Measurements from ENCODE around the gene NELL1. TPM values are rescaled to one million over a fixed set of nuclear protein-coding genes. Genes with fewer than 3 reads are reported as not detected.

The NELL1 gene
- polyA plus RNA-seq, 12 donors = 2.5 to 9.1 (median 5.6) TPM; not detected in 1

DNA sequence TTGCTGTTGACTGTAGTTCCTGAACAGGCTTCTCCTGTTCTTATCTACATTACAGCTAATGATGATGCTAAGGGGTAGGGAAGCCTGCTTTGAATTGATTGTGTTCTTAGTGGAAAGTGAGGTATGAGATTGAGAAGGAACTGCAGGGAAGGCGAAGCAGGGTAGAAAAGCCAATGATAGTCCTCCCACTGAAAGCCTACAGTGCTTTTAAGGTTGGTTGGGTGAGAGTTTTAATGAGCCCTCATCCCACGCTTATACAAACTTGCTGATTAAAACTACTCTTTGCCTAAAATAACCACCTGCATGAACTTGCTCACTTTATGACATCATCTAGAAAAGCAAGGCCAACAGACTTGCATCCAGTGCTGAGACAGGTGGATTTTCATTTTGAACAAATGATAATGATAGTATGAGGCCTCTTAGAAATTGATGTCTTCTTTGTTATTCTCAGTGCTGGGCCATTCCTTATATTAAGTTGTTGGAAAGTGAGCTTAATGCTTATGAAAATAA is 891.1 kb downstream of the NELL1 start:
- DNase-seq = no peak

DNA sequence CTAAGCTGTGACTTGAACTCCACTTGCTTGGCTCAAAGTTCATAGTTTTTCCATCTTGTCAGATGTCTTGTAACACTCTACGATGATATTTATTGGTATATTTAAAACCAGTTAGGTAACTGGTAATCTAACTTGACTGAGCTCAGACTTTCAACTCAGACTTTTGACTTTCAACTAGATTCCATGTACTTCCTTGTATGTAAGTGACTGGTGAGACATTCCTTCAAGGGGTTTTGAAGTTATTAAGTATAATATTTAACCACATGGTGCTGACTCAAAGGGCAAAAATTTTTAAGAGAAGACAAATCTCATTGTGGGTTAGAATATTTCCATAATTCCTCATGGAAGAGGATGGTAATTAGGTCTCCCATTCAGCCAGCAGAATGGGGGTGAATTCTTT is 892.2 kb downstream of the NELL1 start:
- DNase-seq = no peak

DNA sequence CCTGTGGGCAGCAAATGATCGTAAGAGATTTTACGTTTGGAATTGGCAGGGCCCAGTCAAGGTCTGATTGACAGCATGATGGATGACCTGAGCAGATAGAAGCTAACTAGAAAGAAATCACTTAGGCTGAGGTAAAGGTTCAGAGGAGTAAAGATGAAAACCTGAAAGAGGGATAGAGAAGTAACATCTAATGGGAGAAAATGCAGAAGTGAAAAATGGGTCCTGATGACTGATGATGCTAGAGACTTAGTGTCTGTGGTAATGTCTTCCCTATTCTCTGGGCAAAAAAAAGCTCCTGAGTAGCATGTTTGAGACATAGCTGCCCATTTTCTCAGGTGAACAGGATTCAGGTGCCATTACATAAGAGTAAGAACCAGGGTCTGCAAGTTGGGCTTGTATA is 894.7 kb downstream of the NELL1 start:
- DNase-seq = no peak

DNA sequence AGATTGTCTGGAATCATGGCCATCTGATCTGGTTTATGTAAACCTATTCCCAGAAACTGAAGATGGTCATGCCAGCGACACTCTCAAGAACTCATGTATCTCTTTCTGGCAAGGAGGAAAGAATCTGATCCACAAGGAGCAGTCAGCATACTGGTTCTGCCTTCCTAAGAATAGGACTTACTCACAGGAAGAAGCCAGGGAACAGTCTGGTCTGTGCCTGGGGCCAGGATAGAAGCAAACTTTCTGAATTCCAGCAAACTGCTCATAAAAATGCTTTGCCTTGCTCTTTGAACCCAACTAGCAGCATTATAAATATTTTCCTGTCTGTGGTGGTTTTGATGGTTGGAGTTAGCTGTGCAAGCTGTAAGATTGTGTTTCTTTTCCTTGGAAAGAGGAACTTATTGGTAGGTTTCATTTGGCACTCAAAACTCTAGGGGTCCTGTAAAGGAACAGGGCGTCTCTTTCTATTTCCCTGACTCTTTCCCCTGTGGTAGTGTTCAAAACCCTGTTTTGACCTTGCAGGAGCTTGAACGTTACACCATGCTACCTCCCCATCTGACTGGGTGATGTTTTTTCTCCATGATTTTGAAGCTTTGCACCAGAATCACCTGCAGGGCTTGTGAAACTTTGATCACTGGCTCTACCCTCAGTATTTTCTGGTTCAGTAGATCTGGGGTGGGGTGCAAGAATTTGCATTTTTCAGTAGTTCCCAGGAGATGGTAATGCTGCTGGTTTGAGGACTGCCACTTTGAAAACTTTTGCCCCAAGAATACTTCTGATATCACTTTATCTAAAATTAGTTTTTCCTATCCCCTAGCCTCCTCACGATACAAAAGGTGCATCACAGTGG is 895.7 kb downstream of the NELL1 start:
- DNase-seq = no peak

DNA sequence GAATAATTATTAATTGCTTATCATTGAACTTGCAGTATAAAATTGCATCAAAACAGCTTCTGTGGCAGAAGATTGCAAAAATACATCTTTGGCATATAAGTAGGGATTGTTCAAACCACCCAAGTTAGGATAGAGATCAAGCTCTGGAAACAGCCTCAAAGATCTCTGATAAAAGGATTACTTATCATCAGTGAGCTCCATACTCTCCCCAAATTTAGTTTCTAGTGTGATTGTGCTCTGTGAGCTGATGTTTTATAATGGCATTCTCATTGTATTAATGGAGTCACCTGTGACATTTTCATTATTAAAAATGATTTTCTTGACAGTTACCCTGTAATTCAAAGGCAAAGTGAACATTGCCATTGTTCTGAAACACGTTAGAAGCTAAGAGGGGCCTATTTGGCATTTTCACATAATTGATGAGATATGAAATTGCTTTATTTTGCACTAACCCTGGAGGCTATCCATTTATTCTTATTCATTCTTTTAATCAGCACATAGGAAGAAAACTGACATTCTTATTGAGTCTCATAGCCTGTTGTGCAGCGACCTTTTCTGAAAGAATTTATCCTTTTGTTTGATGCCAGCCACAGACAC is 897.2 kb downstream of the NELL1 start:
- DNase-seq = no peak

DNA sequence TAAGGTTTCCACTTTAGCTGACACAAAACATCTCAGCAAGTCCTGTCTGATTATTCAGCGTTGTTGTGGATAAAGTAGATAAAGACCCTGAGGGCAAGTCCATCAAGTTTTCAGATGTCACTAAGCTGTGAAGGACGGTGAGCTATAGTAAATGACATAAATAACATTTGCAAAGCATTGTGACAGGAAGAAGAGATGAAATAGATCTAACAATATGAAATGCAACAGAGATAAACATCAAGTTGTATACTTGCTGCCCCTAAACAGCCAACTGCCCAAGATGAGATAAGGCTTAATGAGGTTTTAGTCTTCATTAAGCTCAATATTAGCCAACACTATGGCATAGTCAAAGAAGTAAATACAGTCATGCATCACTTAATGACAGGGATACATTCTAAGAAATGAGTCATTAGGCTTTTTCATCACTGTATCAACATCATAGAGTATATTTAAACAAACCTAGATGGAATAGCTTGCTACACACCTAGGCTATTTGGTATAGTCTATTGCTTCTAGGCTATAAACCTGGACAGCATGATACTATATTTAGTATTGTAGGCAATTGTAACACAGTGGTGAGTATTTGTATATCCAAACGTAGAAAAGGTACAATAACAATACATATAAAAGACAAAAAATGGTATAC is 898.4 kb downstream of the NELL1 start:
- DNase-seq = no peak

DNA sequence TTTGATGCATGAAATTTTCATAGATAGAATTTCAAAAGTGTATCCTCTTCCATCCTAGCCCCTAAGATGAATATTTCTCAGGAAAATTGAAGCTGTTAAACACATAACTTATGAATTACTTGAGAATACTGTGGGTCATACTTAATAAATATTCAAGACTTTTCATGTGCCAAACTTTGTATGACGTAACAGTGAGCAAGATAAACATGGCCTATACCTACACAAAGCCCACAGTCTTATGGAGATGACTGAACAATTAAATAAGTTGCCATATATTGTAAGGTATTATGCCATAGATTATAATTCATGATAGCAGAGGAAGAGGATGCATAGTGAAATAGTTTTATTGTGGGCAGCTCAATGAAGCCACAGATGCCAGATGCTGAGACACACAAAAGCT is 902.8 kb downstream of the NELL1 start:
- no peak for DNase-seq

DNA sequence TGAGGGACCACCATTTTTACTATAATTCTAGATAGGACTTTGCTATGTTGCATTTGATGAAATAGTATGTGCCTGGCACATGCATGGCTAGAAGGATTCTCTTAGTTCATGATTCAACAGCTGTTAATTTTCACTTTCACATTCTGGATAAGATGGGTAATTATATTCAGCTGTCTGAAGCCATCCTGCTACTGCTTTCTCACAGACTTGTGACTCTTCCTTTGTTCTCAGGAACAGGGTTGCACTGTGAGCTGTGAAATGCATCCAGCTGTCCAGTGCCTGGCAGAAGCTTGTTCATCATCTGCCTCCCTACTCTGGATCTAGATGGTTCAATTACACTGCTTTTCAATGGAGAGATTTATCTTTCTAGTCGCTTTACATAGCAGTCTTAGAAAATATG is 913.4 kb downstream of the NELL1 start:
- DNase-seq = peak; percentile 12

DNA sequence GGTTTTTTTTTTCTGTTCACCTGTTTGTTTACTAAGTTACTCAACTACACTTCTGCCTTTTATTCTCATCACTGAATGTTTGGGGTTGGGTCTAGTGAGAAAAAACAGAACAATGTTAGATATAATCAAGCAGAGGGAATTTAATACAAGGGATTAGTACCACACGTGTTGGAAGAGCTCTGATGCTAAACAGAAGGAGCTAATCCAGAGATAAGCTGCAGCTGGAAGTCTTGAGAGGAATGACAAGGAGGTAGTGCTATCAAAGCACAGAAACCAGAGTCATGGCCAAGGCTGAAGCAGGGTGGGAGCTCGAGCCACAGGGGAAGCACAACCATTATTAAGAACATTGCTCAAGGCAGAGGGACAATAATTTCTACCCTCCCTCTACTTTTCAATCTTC is 919.4 kb downstream of the NELL1 start:
- DNase-seq = no peak

DNA sequence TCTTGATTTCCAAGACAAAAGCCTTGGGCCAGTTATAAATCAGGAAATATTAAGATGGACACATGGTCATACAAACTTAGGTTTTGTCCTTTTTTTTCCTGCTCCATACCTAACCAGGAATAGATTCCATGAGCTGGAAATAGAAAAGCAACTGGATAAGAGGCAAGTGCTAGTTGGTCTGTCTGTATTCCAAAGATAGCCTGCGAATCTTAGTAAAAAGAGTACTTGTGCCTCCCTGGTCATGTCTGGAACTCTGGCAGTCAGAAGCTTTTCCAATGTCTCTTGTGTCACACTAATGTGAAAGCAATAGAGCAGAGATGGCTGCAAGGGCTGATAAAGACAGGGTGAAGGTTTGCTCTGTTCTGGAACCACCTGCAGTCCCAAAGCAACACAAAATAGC is 933.3 kb downstream of the NELL1 start:
- no peak for DNase-seq

DNA sequence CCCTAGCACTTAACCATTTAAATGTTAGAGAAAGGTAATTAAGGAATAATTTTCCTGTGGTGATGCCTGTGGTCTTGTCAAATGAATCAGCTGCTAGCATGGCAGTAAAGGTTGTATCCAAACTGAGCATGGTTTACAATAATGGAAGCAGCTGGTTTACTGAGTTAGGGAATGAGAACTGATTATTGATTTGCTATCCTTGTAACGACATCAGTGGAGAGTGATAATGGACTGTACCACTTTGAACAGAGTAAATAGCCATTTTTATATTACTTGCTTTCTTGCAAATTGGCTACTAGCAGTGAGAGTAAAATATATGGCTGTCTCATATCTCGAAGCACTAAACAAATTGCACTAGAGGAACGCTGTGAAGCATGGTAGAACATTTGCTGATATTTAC is 934.5 kb downstream of the NELL1 start:
- no peak for DNase-seq

DNA sequence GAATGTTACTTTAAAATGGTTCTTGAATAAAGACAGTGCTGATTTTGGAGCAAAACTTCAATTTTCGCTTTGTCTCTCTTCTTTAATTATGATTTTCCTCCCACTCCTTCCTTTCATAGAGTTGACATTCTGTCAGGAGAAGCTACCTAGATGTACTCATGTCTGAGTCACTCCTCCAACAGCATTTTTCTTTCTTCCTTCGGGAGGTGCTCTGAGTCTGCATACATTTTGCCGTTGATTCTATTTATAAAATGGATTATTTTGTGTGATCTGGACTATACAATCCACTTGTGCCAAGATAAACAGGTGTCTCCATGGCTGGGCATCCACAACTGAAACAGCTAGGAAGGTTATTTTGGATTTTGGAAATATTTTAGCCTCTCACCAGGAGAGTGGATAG is 935.2 kb downstream of the NELL1 start:
- DNase-seq = no peak

DNA sequence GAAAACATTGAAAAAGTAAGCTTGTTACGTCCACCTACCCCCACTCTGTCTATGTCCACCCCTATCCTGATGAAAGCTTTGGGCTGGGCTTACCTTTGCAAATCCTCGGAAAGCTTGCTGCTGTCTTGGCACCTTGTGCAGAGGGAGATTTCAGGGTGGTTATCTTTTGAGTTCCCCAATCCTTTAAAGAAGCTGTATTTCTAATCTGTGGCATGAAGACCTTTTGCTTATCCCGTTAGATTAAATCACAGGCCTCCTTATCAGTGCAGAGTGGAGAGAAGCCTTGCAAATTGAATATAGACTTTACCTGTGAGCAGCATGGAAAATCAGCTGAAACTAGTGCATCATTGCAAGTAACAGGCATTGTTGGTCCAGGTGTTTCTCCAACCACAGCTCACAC is 942.9 kb downstream of the NELL1 start:
- DNase-seq = no peak

DNA sequence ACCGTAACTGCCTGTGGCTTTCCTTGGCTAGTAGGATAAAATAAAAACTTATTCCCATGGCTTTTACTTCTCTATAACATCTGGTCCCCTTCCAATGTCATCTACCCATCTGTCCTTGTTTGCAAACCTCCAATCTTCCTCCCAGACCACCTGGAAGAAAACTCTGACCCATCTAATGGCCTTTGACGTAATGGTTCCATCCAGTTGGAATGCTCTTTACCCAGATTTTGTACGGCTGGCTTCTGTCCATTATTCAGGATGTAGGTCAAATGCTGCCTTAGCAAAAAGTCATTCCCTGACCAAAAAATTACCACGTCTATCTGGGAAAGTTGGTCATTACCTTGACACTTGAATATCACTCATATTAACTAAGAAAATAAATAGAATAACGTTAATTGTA is 945.6 kb downstream of the NELL1 start:
- DNase-seq = no peak

DNA sequence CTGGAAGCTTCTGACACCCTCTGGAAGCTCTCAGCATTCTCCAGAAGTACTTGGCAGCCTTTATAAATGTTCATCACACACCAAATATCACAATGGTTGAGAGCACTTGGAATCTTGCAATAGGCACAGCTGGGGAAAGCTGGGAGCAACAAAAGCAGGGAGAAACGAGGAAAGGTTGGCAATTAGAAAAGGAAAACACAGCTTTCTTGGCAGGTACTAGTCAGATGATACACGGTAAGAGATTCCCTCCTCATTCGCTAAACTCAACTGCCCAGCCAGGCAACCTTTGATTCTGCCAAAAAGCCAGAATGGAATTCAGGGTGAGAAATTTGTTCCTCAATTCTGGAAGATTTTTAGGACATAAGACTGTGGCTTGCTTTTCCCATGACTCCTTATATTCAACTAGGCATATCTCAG is 946.6 kb downstream of the NELL1 start:
- DNase-seq = peak; percentile 76

DNA sequence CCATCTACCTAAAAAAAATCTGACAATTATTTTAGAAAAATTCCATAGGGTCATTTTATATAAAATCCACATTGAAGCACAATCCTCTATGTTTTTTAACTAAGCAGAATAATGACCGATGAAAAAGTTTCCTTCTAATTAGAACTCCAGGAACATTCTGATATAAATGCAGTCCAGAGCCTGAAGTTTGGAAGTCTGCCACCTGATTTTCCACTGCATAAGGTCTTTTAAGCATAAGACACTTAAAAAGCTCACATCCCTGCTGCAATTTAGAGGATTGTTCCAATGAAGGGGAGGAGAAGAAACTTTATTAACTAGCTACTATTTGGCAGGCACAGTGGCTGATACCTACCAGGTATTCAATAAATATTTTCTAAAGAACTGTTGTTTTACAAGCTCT is 953.2 kb downstream of the NELL1 start:
- no peak for DNase-seq

DNA sequence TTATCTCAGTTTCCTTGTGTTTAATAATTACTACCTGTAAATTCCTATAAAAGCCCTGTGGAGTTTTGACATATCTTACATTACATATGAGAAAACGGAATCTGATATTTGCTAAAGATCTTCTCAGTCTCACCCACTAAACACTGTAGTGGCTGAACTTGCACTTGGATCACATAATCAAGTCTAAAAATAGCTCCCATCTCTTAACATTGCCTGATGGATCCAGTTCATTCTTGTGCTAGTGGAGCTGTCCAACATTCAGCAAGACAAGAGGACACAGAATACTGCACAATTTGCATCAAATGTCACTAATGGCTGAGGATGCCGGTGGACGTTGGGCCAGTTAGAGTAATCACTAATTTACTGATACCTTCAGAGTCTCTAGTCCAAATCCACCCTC is 953.6 kb downstream of the NELL1 start:
- no peak for DNase-seq

Other genes starting within 250 kb of the NELL1 start
- gene SLC6A5, start 70.0 kb upstream of the NELL1 start, polyA plus RNA-seq (ENCODE audit: insufficient read length in 12 of 12) = under 1 TPM in 1 of 12 donors, not detected in 11; 0.03 TPM

Data from muscle of arm (tissue), 12 donors.